NOMO-1 (cell line): ENCODE results near the gene SGPL1.

Source experiments
- DNase-seq, 2 experiments: peaks; one replicate each; lab custom pipeline; 2025; ENCODE audit not compliant: unreplicated experiment in 2 of 2; lab: John Stamatoyannopoulos, UW

The SGPL1 gene

GRCh38 chr10:70903262-70903921 lies 87.6 kb downstream of the SGPL1 start:
- peak in 1 of 2 experiments; percentile 14 for DNase-seq

GRCh38 chr10:70905071-70906021 lies 89.6 kb downstream of the SGPL1 start:
- DNase-seq, result no peak

GRCh38 chr10:70906031-70906783 lies 90.5 kb downstream of the SGPL1 start:
- no peak for DNase-seq

GRCh38 chr10:70906953-70907636 lies 91.3 kb downstream of the SGPL1 start:
- DNase-seq, result no peak

- no peak for DNase-seq
Observed at GRCh38 chr10:70907637-70908405, 92.1 kb downstream of the SGPL1 start.

- no peak for DNase-seq
Observed at GRCh38 chr10:70908406-70909296, 92.9 kb downstream of the SGPL1 start.

- DNase-seq, result no peak
Observed at GRCh38 chr10:70909326-70909935, 93.7 kb downstream of the SGPL1 start.

- DNase-seq, result no peak
Observed at GRCh38 chr10:70910486-70911341, 95.0 kb downstream of the SGPL1 start.

- no peak for DNase-seq
Observed at GRCh38 chr10:70911386-70911785, 95.6 kb downstream of the SGPL1 start.

GRCh38 chr10:70912556-70912955 lies 96.8 kb downstream of the SGPL1 start:
- DNase-seq, result no peak

GRCh38 chr10:70913191-70913892 lies 97.6 kb downstream of the SGPL1 start:
- DNase-seq, result no peak

- DNase-seq, result no peak
Observed at GRCh38 chr10:70913893-70914240, 98.1 kb downstream of the SGPL1 start.

GRCh38 chr10:70914316-70914864 lies 98.6 kb downstream of the SGPL1 start:
- no peak for DNase-seq

- no peak for DNase-seq
Observed at GRCh38 chr10:70915206-70915605, 99.5 kb downstream of the SGPL1 start.

- no peak for DNase-seq
Observed at GRCh38 chr10:70915806-70916205, 100.1 kb downstream of the SGPL1 start.

GRCh38 chr10:70916241-70916640 lies 100.5 kb downstream of the SGPL1 start:
- DNase-seq, result no peak

GRCh38 chr10:70917226-70917625 lies 101.5 kb downstream of the SGPL1 start:
- DNase-seq, result no peak
